A673 (cell line): Measurements from ENCODE around the gene LTN1. TPM values are rescaled to one million over a fixed set of nuclear protein-coding genes. Genes with fewer than 3 reads are reported as not detected.

Source experiments
- BruUV-seq: library from RNA; stranded (reverse); fragments of 400-500 nt; replicated peaks from 2 replicates; lab custom pipeline; 2021; lab: Mats Ljungman, UMichigan
- CTCF ChIA-PET: fragments of 300-600 bp; sonication (Branson Sonifier 250); formaldehyde crosslinking; loops from one replicate; lab custom pipeline; 2022; ENCODE audit warnings: antibody characterized with exemption; lab: Charles Lee
- POLR2A ChIA-PET: fragments of 300-600 bp; sonication (Branson Sonifier 250); formaldehyde crosslinking; loops from one replicate; lab custom pipeline; 2022; ENCODE audit warnings: antibody characterized with exemption; ENCODE audit not compliant: low non-redundant PET; lab: Charles Lee
- DNase-seq: peaks from one replicate; pipeline ENCODE4 v3.0.0-alpha.2; 2015; ENCODE audit warnings: low spot score
- H3K27ac ChIP-seq: fragments of 200-600 bp; sonication (generic); 2 replicates; pipeline ENCODE4 v1.5.1; 2016; ENCODE audit warnings: mixed run types, low read depth, mild to moderate bottlenecking, mixed read lengths, antibody characterized with exemption, low read length; ENCODE audit not compliant: poor library complexity, severe bottlenecking
- H3K27me3 ChIP-seq: fragments of 200-600 bp; sonication (generic); replicated peaks from 2 replicates; pipeline ENCODE4 v1.6.1; 2017; ENCODE audit warnings: mixed run types, low read depth, mild to moderate bottlenecking, mixed read lengths, antibody characterized with exemption, low read length; ENCODE audit not compliant: insufficient read depth, poor library complexity
- H3K36me3 ChIP-seq: fragments of 200-600 bp; sonication (generic); 2 replicates; pipeline ENCODE4 v1.6.1; 2016; ENCODE audit warnings: mixed run types, mild to moderate bottlenecking, mixed read lengths, antibody characterized with exemption, low read length; ENCODE audit not compliant: insufficient read depth, poor library complexity, severe bottlenecking
- H3K4me1 ChIP-seq: fragments of 200-600 bp; sonication (generic); 2 replicates; pipeline ENCODE4 v1.6.1; 2017; ENCODE audit warnings: mixed run types, mild to moderate bottlenecking, mixed read lengths, antibody characterized with exemption, low read length; ENCODE audit not compliant: insufficient read depth, poor library complexity, severe bottlenecking
- H3K4me3 ChIP-seq: fragments of 200-600 bp; sonication (generic); 2 replicates; pipeline ENCODE4 v1.5.1; 2016; ENCODE audit warnings: low read depth, mixed run types, mild to moderate bottlenecking, mixed read lengths, low read length; ENCODE audit not compliant: poor library complexity, severe bottlenecking
- H3K9me3 ChIP-seq: fragments of 200-600 bp; sonication (generic); 2 replicates; pipeline ENCODE4 v1.6.1; 2016; ENCODE audit warnings: mixed run types, low read depth, mild to moderate bottlenecking, mixed read lengths, antibody characterized with exemption, low read length; ENCODE audit not compliant: poor library complexity, severe bottlenecking
- EZH2 ChIP-seq: fragments of 200-600 bp; sonication (generic); IDR thresholded peaks from 2 replicates; pipeline ENCODE4 v1.6.1; 2017; ENCODE audit warnings: borderline replicate concordance, low read depth, mild to moderate bottlenecking, mixed read lengths, antibody characterized with exemption, low read length; ENCODE audit not compliant: poor library complexity, severe bottlenecking
- intact Hi-C: fragments of 100-400 bp; cut with micrococcal nuclease; formaldehyde crosslinking; loops from one replicate; pipeline ENCODE4 v1.10.0; 2022; ENCODE audit not compliant: unreplicated experiment
- total RNA-seq: library from RNA; stranded (reverse); gene quantifications from 2 replicates; pipeline ENCODE4 v1.2.3, GENCODE V29; 2021
- TF ChIP-seq, protein P1 (sequence below): fragments of 300-800, 200-600 bp; sonication (generic); conservative IDR thresholded peaks from 2 replicates; pipeline ENCODE4 v1.5.1; 2017; ENCODE audit warnings: low read depth, mild to moderate bottlenecking, antibody characterized with exemption, low read length, moderate library complexity, mixed read lengths

LTN1 gene
- total RNA-seq, 1 experiment from 2014 or later = 25.3 TPM

DNA sequence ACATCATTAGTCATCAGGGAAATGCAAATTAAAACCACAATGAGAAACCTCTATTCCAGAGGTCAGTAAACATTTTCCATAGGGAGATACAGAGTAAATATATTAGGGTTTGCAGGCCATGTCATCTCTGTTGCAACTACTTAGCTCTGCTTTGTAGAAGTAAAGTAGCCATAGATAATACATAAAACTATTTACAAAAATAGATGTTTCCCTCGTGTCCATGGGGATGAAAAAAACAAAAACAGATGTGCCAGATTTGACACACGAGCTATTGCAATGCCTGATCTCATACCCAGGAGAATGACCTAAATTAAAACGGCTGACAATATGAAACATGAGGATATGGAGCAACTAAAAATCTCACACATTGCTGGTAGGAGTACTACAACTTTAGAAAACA, 17.3 kb downstream of the LTN1 start:
- no peak for DNase-seq
- H3K4me1 ChIP-seq = no peaks in the 10 kb centered on the region
- CTCF ChIA-PET = interaction anchor here (0.5 kb wide), 1 partner anchor 418 kb away, joined by 3 read pairs; no protein-coding TSS in a partner anchor
- BruUV-seq = no TSS peak
- H3K36me3 ChIP-seq = peaks cover 23% of the 10 kb centered on the region
- no peaks in the 10 kb centered on the region for H3K27me3 ChIP-seq
- POLR2A ChIA-PET = no interaction called here
- H3K4me3 ChIP-seq = no peak overlapping the region
- H3K9me3 ChIP-seq = no peaks in the 10 kb centered on the region
- no peak for TF ChIP-seq EZH2
- TF ChIP-seq, protein P1, sequence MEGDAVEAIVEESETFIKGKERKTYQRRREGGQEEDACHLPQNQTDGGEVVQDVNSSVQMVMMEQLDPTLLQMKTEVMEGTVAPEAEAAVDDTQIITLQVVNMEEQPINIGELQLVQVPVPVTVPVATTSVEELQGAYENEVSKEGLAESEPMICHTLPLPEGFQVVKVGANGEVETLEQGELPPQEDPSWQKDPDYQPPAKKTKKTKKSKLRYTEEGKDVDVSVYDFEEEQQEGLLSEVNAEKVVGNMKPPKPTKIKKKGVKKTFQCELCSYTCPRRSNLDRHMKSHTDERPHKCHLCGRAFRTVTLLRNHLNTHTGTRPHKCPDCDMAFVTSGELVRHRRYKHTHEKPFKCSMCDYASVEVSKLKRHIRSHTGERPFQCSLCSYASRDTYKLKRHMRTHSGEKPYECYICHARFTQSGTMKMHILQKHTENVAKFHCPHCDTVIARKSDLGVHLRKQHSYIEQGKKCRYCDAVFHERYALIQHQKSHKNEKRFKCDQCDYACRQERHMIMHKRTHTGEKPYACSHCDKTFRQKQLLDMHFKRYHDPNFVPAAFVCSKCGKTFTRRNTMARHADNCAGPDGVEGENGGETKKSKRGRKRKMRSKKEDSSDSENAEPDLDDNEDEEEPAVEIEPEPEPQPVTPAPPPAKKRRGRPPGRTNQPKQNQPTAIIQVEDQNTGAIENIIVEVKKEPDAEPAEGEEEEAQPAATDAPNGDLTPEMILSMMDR = no peak
- H3K27ac ChIP-seq = no peak overlapping the region
- intact Hi-C loops = no loop called here

GRCh38 chr21:28974531-28975227, 18.0 kb downstream of the LTN1 start:
- ChIA-PET CTCF (interaction anchor here (0.5 kb wide), 1 partner anchor 417 kb away, joined by 3 read pairs; no protein-coding TSS in a partner anchor), POLR2A (no interaction called here)
- Histone ChIP-seq H3K27me3 (no peaks in the 10 kb centered on the region), H3K9me3 (no peaks in the 10 kb centered on the region), H3K4me3 (no peak overlapping the region), H3K36me3 (peaks cover 28% of the 10 kb centered on the region), H3K27ac (no peak overlapping the region), H3K4me1 (no peaks in the 10 kb centered on the region)
- intact Hi-C loops = no loop called here
- TF ChIP-seq, protein P1 = no peak
- TF ChIP-seq EZH2 = no peak
- no peak for DNase-seq
- BruUV-seq = no TSS peak

- DNase-seq = no peak
- no TSS peak for BruUV-seq
- no peak overlapping the region for H3K4me3 ChIP-seq
- no peaks in the 10 kb centered on the region for H3K9me3 ChIP-seq
- CTCF ChIA-PET = no interaction called here
- no peak overlapping the region for H3K27ac ChIP-seq
- intact Hi-C loops = no loop called here
- peaks cover 41% of the 10 kb centered on the region for H3K36me3 ChIP-seq
- POLR2A ChIA-PET = no interaction called here
- H3K4me1 ChIP-seq = no peaks in the 10 kb centered on the region
- H3K27me3 ChIP-seq = no peaks in the 10 kb centered on the region
- TF ChIP-seq EZH2 = no peak
- TF ChIP-seq, protein P1 = no peak
Observed at GRCh38 chr21:28972398-28972797, 20.3 kb downstream of the LTN1 start.
